GM19372 (cell line): ENCODE results near the gene RANGAP1.

Experiments
- ATAC-seq: cut with Tn5 transposase; IDR thresholded peaks from one replicate; pipeline ENCODE4 v1.9.1; 2021; ENCODE audit warnings: mild to moderate bottlenecking, low read depth, moderate library complexity; ENCODE audit not compliant: unreplicated experiment

RANGAP1 gene

DNA sequence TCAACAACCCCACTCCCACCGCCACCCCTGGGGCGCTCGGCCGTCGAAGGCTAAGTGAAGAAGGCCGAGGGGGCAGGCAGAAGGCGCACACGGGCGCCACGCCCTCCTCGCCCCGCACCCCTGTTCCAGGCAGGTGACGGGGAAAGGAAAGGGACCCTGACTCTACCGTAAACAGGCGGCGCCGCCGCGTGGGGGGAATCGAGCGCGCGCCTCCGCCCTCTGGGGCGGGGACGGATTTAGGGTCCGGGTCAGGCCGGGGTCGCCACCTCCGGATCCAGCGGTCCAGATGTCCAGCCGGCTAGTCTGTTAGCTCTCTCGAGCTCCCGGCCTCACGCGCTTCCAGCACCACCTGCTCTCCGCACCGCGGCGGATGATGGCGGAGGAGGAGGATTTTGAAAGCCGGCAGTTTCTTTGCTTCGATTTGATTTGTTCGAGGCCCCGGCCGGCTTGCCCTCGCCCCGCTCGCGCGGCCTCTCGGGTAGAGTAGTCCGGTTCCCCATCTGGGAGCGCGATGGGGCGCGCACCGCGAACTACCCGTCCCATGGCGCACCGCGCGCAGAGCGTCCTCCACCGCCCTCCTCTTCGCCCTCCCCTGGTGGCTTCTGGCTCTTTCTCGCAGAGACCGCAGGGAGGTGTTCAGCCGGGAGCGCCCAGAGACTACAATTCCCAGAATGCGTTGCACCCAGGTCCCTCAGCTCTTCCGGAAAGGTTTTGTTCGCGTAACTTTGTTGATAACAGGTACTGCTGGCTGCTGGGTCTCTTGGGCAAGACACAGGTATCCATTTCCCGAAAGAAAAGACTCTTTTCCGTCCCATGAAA, at the start of gene RANGAP1:
TSS of gene RANGAP1 (minus strand) at position 368 of the 819 bp plus-strand sequence. CDS start 5,143 bp downstream, outside the sequence.
- ATAC-seq, result peak; percentile 95

DNA sequence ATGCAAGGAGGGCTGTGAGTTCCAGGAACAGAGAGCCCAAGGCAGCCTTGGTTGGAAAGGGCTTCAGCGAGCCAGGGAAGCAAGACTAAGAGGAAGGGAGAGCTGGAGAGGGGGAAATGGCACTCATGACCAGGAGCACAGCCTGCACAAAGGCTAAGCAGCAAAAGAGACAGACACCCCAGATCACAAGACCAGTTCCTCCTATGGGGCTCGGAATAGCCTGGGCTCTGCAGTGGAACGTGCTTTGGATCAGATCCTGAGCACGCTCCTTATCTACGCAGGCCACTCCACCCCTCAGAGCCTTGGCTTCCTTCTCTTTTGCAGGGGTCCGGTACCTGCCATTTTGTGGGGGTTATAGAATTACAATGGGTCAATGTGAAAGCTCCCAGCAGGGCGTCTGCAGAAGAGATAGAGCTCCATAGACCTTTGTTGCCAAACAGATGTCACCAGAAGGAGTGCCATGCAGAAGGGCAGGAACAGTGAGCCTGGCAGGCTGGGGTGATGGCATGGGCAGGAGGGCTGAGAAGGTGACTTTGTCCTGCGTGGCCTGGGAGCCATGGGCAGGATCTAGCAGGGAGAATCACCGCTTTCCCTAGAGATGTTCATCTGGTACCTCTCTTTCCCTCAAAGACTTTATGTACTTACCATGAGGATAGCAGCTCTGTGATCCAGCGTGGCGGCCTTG, 49.1 kb upstream of the RANGAP1 start:
- ATAC-seq, result no peak

- ATAC-seq, result no peak
Measured at GRCh38 chr22:41334215-41334614, 48.2 kb upstream of the RANGAP1 start.

GRCh38 chr22:41333806-41334205, 47.8 kb upstream of the RANGAP1 start:
- ATAC-seq, result no peak

- no peak for ATAC-seq
Measured at GRCh38 chr22:41332217-41332939, 46.4 kb upstream of the RANGAP1 start.

GRCh38 chr22:41330169-41330568, 44.2 kb upstream of the RANGAP1 start:
- no peak for ATAC-seq

DNA sequence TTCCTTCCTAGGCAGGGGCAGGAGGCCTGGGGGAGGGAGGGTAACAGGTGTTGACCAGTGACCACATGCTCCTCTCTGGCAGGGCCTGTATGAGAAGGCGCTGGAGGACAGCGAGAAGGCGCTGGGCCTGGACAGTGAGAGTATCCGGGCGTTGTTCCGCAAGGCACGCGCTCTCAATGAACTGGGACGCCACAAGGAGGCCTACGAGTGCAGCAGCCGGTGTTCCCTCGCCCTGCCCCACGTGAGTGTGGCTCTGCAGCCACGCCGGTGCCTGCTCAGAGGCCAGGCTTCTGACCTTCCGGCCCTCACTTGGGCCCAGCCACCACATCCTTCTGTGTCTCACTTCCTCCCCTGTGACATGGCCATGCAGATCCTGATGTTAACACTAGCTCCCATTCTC, 41.1 kb upstream of the RANGAP1 start:
- ATAC-seq, result no peak

GRCh38 chr22:41324821-41325528, 39.0 kb upstream of the RANGAP1 start:
- ATAC-seq, result no peak

DNA sequence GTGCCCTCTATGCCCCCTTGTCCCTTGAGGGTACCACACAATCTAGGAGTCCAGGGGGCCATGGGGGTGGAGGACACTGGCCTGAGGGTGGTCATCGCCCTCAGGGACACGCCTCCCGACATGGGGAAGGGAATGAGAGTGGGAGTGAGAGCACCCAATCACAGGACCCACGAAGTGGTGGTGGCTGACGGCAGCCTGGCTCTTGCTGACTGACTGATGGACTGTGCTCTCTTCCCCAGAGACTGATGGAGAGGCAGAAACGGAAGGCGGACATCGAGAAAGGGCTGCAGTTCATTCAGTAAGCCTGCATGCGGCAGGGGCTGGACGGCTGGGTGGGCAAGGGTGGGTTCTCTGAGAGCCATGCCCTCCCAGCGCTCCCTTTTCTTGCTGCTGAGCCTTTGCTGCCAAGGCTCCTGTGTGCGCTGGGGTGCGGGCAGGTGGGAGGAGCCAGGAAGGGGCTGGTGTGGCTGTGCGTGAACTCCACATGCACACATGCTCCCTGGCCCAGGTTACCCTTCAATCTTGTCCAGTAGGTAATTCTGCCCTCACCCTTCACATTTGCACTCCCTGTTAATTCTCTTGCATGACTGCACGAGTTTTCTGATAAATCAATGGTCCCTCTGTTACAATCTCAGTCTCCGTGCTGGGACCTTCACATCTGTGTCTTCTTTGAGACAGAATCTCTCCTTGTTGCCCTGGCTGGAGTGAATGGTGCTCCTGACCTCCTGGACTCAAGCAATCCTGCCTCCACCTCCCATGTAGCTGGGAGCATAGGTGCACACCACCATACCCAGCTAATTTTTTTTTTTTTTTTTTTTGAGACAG, 34.6 kb upstream of the RANGAP1 start:
- ATAC-seq, result no peak

DNA sequence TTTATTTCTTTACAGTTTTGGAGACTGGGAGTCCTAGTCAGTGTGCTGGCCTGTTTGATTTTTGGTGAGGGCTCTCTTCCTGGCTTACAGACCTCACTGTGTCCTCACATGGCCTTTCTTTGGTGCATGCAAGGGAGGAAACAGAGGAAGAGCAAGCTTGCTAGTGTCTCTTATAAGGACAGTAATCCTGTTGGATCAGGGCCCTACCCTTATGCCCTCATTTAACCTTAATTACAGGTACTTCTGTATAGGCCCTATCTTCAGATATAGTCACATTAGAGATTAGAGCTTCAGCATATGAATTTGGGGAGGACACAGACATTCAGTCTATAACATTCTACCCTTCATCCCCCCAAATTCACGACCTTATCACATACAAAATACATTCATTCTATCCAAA, 29.6 kb upstream of the RANGAP1 start:
- ATAC-seq, result no peak

GRCh38 chr22:41314821-41315220, 28.8 kb upstream of the RANGAP1 start:
- no peak for ATAC-seq

- ATAC-seq, result no peak
Measured at GRCh38 chr22:41311487-41311886, 25.5 kb upstream of the RANGAP1 start.

- ATAC-seq, result no peak
Measured at GRCh38 chr22:41310336-41310735, 24.3 kb upstream of the RANGAP1 start.

GRCh38 chr22:41308544-41308947, 22.6 kb upstream of the RANGAP1 start:
- ATAC-seq, result no peak

DNA sequence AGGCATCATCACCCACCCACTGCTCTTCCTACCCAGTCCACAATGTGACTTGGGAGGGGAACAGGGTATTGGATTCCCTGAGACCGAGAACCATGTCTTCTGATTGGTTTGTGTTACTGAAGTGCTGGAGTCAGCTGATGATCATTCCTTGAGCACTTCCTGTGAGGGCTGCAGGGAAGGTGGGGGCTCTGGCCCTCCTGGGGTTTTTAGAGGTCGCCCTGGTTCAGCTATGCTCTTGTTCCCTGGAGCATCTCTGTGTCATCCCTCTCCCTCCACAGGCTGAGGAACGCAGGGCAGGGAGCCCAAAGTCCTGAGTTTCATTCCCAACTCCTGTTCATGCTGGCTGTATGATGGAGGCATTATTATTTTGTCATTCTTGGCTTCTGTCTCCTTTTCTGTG, 22.1 kb upstream of the RANGAP1 start:
- ATAC-seq, result no peak

DNA sequence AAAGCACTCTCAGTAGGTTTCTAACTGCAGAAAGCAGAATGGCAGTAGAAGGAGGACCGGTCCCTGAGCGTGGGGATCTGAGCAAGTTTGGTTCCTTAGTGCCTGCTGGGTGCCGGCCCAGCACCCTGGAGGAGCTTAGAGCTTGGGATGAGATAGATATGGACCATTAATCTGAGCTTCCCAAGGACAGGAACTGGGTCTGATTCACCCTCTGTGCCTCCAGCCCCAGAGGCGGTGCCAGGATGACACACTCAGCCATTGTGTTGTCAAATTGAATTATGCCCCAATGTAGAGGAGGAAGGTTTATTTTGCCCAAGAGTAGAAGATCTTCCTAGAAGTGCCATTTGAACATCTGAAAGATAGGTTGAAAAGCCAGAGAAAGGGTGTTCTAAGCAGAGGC, 19.7 kb upstream of the RANGAP1 start:
- no peak for ATAC-seq

GRCh38 chr22:41302811-41303210, 16.8 kb upstream of the RANGAP1 start:
- no peak for ATAC-seq

GRCh38 chr22:41302021-41302767, 16.2 kb upstream of the RANGAP1 start:
- no peak for ATAC-seq
